Osteocyte (in vitro differentiated cells): Measurements from ENCODE around the gene PHF20. TPM values are rescaled to one million over a fixed set of nuclear protein-coding genes. Genes with fewer than 3 reads are reported as not detected.

Experiments used
- DNase-seq: peaks from one replicate; pipeline ENCODE4 v3.0.0; 2021; ENCODE audit warnings: mixed read lengths; ENCODE audit not compliant: unreplicated experiment; ENCODE audit errors: extremely low spot score
- H3K27ac Mint-ChIP-seq: one replicate; pipeline ENCODE4 v1.8.0; 2021; ENCODE audit warnings: mild to moderate bottlenecking, mixed read lengths; ENCODE audit not compliant: unreplicated experiment
- H3K27me3 Mint-ChIP-seq: one replicate; pipeline ENCODE4 v1.8.0; 2021; ENCODE audit warnings: mixed read lengths; ENCODE audit not compliant: unreplicated experiment
- H3K36me3 Mint-ChIP-seq: one replicate; pipeline ENCODE4 v1.8.0; 2021; ENCODE audit warnings: mixed read lengths; ENCODE audit not compliant: unreplicated experiment
- H3K4me1 Mint-ChIP-seq: one replicate; pipeline ENCODE4 v1.8.0; 2021; ENCODE audit warnings: mixed read lengths; ENCODE audit not compliant: unreplicated experiment
- H3K4me3 Mint-ChIP-seq: one replicate; pipeline ENCODE4 v1.8.0; 2021; ENCODE audit warnings: mild to moderate bottlenecking, moderate library complexity, mixed read lengths; ENCODE audit not compliant: unreplicated experiment
- H3K9me3 Mint-ChIP-seq: one replicate; pipeline ENCODE4 v1.8.0; 2021; ENCODE audit warnings: mixed read lengths; ENCODE audit not compliant: unreplicated experiment
- total RNA-seq: library from RNA; stranded (reverse); gene quantifications from 2 replicates; pipeline ENCODE4 v1.2.1, GENCODE V29; 2021
- TF ChIP-seq, protein P1 (sequence below): fragments of 200-600 bp; sonication (generic); IDR thresholded peaks from 2 replicates; pipeline ENCODE4 v1.5.0; 2021; ENCODE audit warnings: antibody characterized with exemption, mild to moderate bottlenecking, moderate library complexity

PHF20 gene
- total RNA-seq, 1 donor from 2014 or later: 38.1 TPM

DNA sequence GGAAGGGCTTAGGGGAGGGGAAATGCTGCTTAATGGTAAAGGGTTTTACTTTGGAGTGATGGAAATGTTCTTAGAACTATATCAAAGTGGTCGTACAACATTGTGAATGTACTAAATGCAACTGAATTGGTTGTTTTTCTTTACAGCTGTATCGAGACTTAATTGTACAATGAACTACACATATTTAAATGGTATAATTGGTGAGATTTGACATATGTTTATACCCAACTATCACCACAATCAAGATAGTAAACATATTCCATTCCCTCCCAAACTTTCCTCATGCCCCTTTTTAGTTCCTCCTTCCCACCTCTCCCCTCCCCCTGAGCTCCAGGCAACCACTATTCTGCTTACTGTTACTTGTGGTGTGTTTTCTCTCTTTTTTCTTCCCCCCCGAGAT is 138.4 kb downstream of the PHF20 start:
- Mint-ChIP-seq H3K9me3 (no peaks in the 10 kb centered on the region), H3K27me3 (no peaks in the 10 kb centered on the region), H3K4me3 (no peak overlapping the region), H3K27ac (no peak overlapping the region), H3K36me3 (peaks cover 30% of the 10 kb centered on the region), H3K4me1 (peaks cover 3% of the 10 kb centered on the region)
- no peak for DNase-seq
- TF ChIP-seq, protein P1, sequence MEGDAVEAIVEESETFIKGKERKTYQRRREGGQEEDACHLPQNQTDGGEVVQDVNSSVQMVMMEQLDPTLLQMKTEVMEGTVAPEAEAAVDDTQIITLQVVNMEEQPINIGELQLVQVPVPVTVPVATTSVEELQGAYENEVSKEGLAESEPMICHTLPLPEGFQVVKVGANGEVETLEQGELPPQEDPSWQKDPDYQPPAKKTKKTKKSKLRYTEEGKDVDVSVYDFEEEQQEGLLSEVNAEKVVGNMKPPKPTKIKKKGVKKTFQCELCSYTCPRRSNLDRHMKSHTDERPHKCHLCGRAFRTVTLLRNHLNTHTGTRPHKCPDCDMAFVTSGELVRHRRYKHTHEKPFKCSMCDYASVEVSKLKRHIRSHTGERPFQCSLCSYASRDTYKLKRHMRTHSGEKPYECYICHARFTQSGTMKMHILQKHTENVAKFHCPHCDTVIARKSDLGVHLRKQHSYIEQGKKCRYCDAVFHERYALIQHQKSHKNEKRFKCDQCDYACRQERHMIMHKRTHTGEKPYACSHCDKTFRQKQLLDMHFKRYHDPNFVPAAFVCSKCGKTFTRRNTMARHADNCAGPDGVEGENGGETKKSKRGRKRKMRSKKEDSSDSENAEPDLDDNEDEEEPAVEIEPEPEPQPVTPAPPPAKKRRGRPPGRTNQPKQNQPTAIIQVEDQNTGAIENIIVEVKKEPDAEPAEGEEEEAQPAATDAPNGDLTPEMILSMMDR: no peak

DNA sequence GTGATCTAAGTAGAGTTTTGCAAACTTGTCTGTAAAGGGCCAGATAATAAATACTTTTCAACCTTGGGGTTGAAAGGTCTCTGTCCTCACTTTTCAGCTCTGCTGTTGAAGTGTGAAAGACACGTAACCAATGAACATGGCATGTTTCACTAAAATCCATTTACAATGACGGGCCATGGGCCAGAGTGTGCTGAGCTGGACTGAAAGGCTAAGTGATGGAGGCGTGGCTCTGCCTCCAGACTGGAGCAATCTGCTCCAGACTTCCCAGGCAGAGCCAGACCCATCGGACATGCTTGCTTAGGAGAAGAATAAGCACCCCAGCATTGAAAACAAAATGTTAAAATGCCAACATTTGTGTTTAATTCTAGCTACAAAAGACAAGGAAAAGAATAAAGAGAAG is 141.1 kb downstream of the PHF20 start:
- Mint-ChIP-seq H3K36me3 (peaks cover 35% of the 10 kb centered on the region), H3K4me1 (peaks cover 3% of the 10 kb centered on the region), H3K27ac (no peak overlapping the region), H3K9me3 (no peaks in the 10 kb centered on the region), H3K4me3 (no peak overlapping the region), H3K27me3 (no peaks in the 10 kb centered on the region)
- no peak for DNase-seq
- TF ChIP-seq, protein P1: no peak

DNA sequence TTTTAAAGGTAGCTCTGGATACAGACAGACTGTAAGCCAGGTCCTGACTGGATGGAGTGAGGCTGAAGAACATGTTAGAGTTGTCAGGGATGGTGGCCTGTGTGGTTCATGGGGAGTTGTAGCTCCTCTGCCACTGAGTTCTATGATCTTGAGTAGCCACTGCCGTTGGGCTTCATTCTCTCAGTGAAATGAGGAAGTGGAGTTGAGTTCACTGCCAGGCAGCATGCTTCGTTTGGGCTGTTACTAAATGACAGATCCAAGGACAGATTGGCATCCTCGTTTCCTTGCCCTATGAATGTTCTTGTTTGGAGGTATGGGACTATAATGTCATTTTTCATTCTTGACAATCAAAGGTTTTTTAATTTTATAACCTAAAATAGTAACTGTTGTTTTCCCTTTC is 145.3 kb downstream of the PHF20 start:
- Mint-ChIP-seq H3K27me3 (no peaks in the 10 kb centered on the region), H3K9me3 (no peaks in the 10 kb centered on the region), H3K36me3 (peaks cover 50% of the 10 kb centered on the region), H3K4me1 (no peaks in the 10 kb centered on the region), H3K27ac (no peak overlapping the region), H3K4me3 (no peak overlapping the region)
- no peak for DNase-seq
- TF ChIP-seq, protein P1: no peak

DNA sequence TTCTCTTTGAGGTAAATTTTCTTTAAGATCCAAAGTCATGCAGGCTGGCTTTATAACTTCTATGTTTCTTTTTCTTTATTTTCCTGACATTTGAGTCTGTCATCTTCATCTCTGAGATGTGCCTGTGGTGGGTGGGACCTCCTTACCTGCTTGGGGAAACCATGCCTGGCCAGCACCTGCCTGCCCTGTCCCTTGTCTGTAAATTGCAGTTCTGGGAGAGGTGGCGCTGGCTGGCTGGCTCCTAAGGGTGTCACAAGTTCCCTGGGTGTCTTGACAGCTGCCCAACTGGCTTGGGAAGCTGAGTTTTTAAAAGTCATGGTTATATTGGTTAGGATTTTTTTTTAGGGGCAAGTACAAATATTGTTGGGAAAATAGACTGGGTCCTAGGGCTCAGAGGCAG is 146.2 kb downstream of the PHF20 start:
- DNase-seq: no peak
- Mint-ChIP-seq H3K4me1 (no peaks in the 10 kb centered on the region), H3K27me3 (no peaks in the 10 kb centered on the region), H3K4me3 (no peak overlapping the region), H3K27ac (no peak overlapping the region), H3K36me3 (peaks cover 44% of the 10 kb centered on the region), H3K9me3 (no peaks in the 10 kb centered on the region)
- TF ChIP-seq, protein P1: no peak

DNA sequence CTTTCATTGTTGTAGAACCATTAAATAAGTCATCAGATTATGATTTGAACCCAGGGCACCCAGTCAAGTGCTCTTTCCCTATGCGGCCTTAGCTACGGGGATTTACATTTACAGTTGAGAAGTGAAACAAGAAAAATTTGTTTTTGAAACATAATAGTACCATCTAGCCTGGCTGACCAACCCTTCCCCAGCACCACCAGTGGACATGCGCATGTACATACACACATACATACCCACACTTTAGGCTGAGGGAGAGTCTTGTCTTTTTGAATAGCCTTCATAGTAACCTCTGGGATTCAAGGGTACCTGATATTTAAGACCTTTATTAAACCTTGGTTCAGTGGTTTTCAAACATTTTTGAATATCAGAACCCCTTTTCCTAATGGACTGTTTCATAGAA is 148.7 kb downstream of the PHF20 start:
- no peaks in the 10 kb centered on the region for H3K27me3 Mint-ChIP-seq
- H3K36me3 Mint-ChIP-seq: peaks cover 32% of the 10 kb centered on the region
- no peaks in the 10 kb centered on the region for H3K4me1 Mint-ChIP-seq
- no peaks in the 10 kb centered on the region for H3K9me3 Mint-ChIP-seq
- no peak for DNase-seq
- no peak overlapping the region for H3K4me3 Mint-ChIP-seq
- no peak overlapping the region for H3K27ac Mint-ChIP-seq
- TF ChIP-seq, protein P1: no peak
